Superior temporal gyrus (tissue), 1 donor: Measurements from ENCODE around the gene DYNC1H1.
"Not testable (repeated sequence)": the region's sequence is repeated elsewhere in the genome, so short reads cannot be mapped to it uniquely, and the experiment has no call there.

Experiments used
- DNase-seq: peaks from one replicate; pipeline ENCODE4 v3.0.0-alpha.2; 2016; ENCODE audit errors: extremely low spot score

DYNC1H1 gene

GRCh38 chr14:102063808-102064429 is 99.5 kb downstream of the DYNC1H1 start:
- no peak for DNase-seq

- DNase-seq = not testable (repeated sequence)
Measured at GRCh38 chr14:102064590-102064989, 100.2 kb downstream of the DYNC1H1 start.

GRCh38 chr14:102066041-102066451 is 101.7 kb downstream of the DYNC1H1 start:
- no peak for DNase-seq

- no peak for DNase-seq
Measured at GRCh38 chr14:102071283-102071998, 107.1 kb downstream of the DYNC1H1 start.

GRCh38 chr14:102074415-102074964 is 110.1 kb downstream of the DYNC1H1 start:
- no peak for DNase-seq

- no peak for DNase-seq
Measured at GRCh38 chr14:102075155-102075554, 110.8 kb downstream of the DYNC1H1 start.

GRCh38 chr14:102077382-102077709 is 113.0 kb downstream of the DYNC1H1 start:
- DNase-seq = no peak

GRCh38 chr14:102078361-102078791 is 114.0 kb downstream of the DYNC1H1 start:
- not testable (repeated sequence) for DNase-seq

GRCh38 chr14:102078831-102079699 is 114.7 kb downstream of the DYNC1H1 start:
- DNase-seq = no peak

- DNase-seq = no peak
Measured at GRCh38 chr14:102079700-102079979, 115.3 kb downstream of the DYNC1H1 start.

GRCh38 chr14:102080183-102081080 is 116.1 kb downstream of the DYNC1H1 start:
- DNase-seq = no peak

- DNase-seq = no peak
Measured at GRCh38 chr14:102081231-102082080, 117.1 kb downstream of the DYNC1H1 start.

GRCh38 chr14:102084522-102084921 is 120.1 kb downstream of the DYNC1H1 start:
- not testable (repeated sequence) for DNase-seq

- DNase-seq = no peak
Measured at GRCh38 chr14:102084931-102085330, 120.6 kb downstream of the DYNC1H1 start.

GRCh38 chr14:102085488-102085887 is 121.1 kb downstream of the DYNC1H1 start:
- DNase-seq = no peak

GRCh38 chr14:102085948-102086708 is 121.8 kb downstream of the DYNC1H1 start:
- DNase-seq = peak; percentile 66

- DNase-seq = no peak
Measured at GRCh38 chr14:102086709-102086971, 122.3 kb downstream of the DYNC1H1 start.

- peak; percentile 93 for DNase-seq
Measured at GRCh38 chr14:102086972-102087761, 122.8 kb downstream of the DYNC1H1 start, which contains the start of gene HSP90AA1. TSS of gene HSP90AA1 (minus strand) at chr14:102087044. CDS start at chr14:102086378, 666 bp downstream.

GRCh38 chr14:102087762-102088011 is 123.3 kb downstream of the DYNC1H1 start:
- DNase-seq = no peak
